Spleen (tissue), 11 donors: ENCODE data around the gene RANBP9. TPM values are rescaled to one million over a fixed set of nuclear protein-coding genes. Genes with fewer than 3 reads are reported as not detected.
A peak's percentile ranks its signal among the peaks of the same experiment; 100 is the strongest.

Source experiments
- DNase-seq: peaks from one replicate; pipeline ENCODE4 v3.0.0-alpha.2; 2020
- H3K27ac ChIP-seq, 8 donors: fragments of 200-600 bp; sonication (generic) in 7 of 8; 1 replicate in 4 of 8; 2 replicates in 4 of 8; pipeline versions ENCODE4 v1.5.0 to v1.8.0; 2016 to 2021; ENCODE audit warnings: inconsistent platforms in 4 of 8, mild to moderate bottlenecking in 4 of 8, moderate library complexity in 1 of 8
- H3K27me3 ChIP-seq, 7 donors: fragments of 200-600 bp; sonication (generic) in 6 of 7; replicated peaks in 1 of 7; 1 replicate in 4 of 7; 2 replicates in 3 of 7; pipeline versions ENCODE4 v1.5.0 to v1.8.0; 2016 to 2021; ENCODE audit warnings: inconsistent platforms in 3 of 7, mild to moderate bottlenecking in 1 of 7
- H3K36me3 ChIP-seq, 6 donors: fragments of 200-600 bp; sonication (generic) in 5 of 6; 1 replicate in 4 of 6; 2 replicates in 2 of 6; pipeline versions ENCODE4 v1.5.0 to v1.8.0; 2016 to 2021; ENCODE audit warnings: inconsistent platforms in 2 of 6
- H3K4me1 ChIP-seq, 6 donors: fragments of 200-600 bp; sonication (generic) in 5 of 6; 1 replicate in 3 of 6; 2 replicates in 3 of 6; pipeline versions ENCODE4 v1.5.0 to v1.8.0; 2016 to 2021; ENCODE audit warnings: inconsistent platforms in 3 of 6
- H3K4me3 ChIP-seq, 8 donors: fragments of 200-600 bp; sonication (generic) in 7 of 8; 1 replicate in 4 of 8; 2 replicates in 4 of 8; pipeline versions ENCODE4 v1.5.0 to v1.8.0; 2016 to 2021; ENCODE audit warnings: inconsistent platforms in 4 of 8, mild to moderate bottlenecking in 4 of 8, moderate library complexity in 2 of 8
- H3K9me3 ChIP-seq, 8 donors: fragments of 200-600 bp; sonication (generic) in 7 of 8; 1 replicate in 4 of 8; 2 replicates in 4 of 8; pipeline versions ENCODE4 v1.5.0 to v1.8.0; 2016 to 2021; ENCODE audit warnings: inconsistent platforms in 4 of 8
- POLR2A ChIP-seq, 3 donors: fragments of 450-650 bp; IDR thresholded peaks; one replicate each; pipeline ENCODE4 v1.5.1; 2017; ENCODE audit warnings: antibody characterized with exemption in 3 of 3, mild to moderate bottlenecking in 1 of 3
- POLR2AphosphoS5 ChIP-seq, 3 donors: sonication (generic); formaldehyde crosslinking; IDR thresholded peaks; one replicate each; pipeline ENCODE4 v1.5.1; 2017; ENCODE audit warnings: antibody characterized with exemption in 3 of 3
- WGBS, 5 donors: extraction: QIAGEN DNeasy Blood & Tissue Kit in 3 of 5; methylation state at CpG; one replicate each; pipeline versions ENCODE4 v1.1.5 to v1.1.7; 2013 to 2018; 5-methylcytosine and 5-hydroxymethylcytosine counted together
- intact Hi-C: fragments of 100-400 bp; cut with DNase I; formaldehyde crosslinking; loops from one replicate; pipeline ENCODE4 v1.15.0; 2023; ENCODE audit warnings: low total_unique reads
- polyA plus RNA-seq, 3 donors: library from polyadenylated mRNA; stranded (reverse); fragments of 200-250 nt; gene quantifications; one replicate each; pipeline ENCODE4 v1.2.1, GENCODE V29; 2013
- total RNA-seq, 7 donors: library from RNA; depleted of rRNA in 3 of 7; stranded (reverse); fragments of >200 nt in 3 of 7; fragmentation: NEBNext Ultra II Directional in 4 of 7; extraction: Animal tissue kit (Norgen Biotek cat#: 25700) in 4 of 7; gene quantifications; one replicate each; pipeline versions ENCODE4 v1.1.0 to v1.2.1, GENCODE V29; 2016 to 2021
- TF ChIP-seq, protein P1 (sequence below), 11 experiments: fragments of 200-600 bp in 7 of 11; fragments of 450-650 bp in 4 of 11; sonication (generic) in 4 of 11; IDR thresholded peaks in 8 of 11; conservative IDR thresholded peaks in 3 of 11; 1 replicate in 7 of 11; 2 replicates in 4 of 11; pipeline versions ENCODE4 v1.4.0 to v1.8.0; 2016 to 2021; ENCODE audit warnings: antibody characterized with exemption in 11 of 11, inconsistent platforms in 4 of 11, mild to moderate bottlenecking in 1 of 11
- donor health status: healthy with polysubstance abuse.
- donor health status: DM: no; HTN: no; CAD: no; lungs with moderate emphysema.
- donor health status: DM: no; HTN: no; CAD: no.
- donor health status: Bipolar disorder and iron deficiency.
- donor health status: healthy.
- donor health status: DM: no; HTN: no; CAD: no.
- donor health status: DM: yes; HTN: yes; CAD: no.

RANBP9 gene
- total and polyA plus RNA-seq, 10 donors: 13.4 to 41.8 (median 34.6) TPM

DNA sequence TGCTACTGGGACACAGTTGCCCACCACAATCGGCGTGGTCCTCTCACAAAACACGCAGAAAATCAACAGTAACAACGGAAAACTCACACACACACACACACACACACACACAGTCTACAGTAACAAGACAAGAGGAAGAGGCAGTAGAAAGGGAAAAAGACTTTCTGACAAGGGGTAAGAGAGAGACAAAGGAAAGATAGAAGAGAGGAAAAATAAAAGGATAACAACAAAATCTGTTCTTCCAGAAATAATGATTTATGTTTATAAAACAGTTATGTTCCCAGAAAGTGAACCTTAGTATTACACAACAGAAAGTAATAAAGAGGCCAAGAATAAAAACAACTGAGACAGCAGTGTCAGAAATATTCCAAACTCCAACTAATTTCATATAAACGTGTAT is 2.9 kb downstream of the RANBP9 start:
- peaks cover 18 to 84% (median 52%) of the 10 kb centered on the region in 6 donors for H3K4me1 ChIP-seq
- TF ChIP-seq, protein P1, sequence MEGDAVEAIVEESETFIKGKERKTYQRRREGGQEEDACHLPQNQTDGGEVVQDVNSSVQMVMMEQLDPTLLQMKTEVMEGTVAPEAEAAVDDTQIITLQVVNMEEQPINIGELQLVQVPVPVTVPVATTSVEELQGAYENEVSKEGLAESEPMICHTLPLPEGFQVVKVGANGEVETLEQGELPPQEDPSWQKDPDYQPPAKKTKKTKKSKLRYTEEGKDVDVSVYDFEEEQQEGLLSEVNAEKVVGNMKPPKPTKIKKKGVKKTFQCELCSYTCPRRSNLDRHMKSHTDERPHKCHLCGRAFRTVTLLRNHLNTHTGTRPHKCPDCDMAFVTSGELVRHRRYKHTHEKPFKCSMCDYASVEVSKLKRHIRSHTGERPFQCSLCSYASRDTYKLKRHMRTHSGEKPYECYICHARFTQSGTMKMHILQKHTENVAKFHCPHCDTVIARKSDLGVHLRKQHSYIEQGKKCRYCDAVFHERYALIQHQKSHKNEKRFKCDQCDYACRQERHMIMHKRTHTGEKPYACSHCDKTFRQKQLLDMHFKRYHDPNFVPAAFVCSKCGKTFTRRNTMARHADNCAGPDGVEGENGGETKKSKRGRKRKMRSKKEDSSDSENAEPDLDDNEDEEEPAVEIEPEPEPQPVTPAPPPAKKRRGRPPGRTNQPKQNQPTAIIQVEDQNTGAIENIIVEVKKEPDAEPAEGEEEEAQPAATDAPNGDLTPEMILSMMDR (IDR thresholded peaks at IDR 0.05 in 8 of 11, conservative IDR thresholded peaks at IDR 0.05 in 3 of 11): no peak
- TF ChIP-seq POLR2AphosphoS5 (IDR thresholded peaks at IDR 0.05) (no peak), POLR2A (IDR thresholded peaks at IDR 0.05) (no peak)
- intact Hi-C loops: no loop called here
- peaks cover 0 to 6% (median 0%) of the 10 kb centered on the region in 6 donors for H3K36me3 ChIP-seq
- no peak for DNase-seq
- H3K4me3 ChIP-seq: peak overlapping the region in 7 of 8 donors; percentile 66 to 84 (median 73)
- no peaks in the 10 kb centered on the region for H3K9me3 ChIP-seq
- peak overlapping the region in 7 of 8 donors; percentile 96 to 99 (median 97) for H3K27ac ChIP-seq
- WGBS, 5 donors: 1 to 10% (median 5%) methylated on average over 5 of the region's 5 CpGs
- H3K27me3 ChIP-seq: no peaks in the 10 kb centered on the region

DNA sequence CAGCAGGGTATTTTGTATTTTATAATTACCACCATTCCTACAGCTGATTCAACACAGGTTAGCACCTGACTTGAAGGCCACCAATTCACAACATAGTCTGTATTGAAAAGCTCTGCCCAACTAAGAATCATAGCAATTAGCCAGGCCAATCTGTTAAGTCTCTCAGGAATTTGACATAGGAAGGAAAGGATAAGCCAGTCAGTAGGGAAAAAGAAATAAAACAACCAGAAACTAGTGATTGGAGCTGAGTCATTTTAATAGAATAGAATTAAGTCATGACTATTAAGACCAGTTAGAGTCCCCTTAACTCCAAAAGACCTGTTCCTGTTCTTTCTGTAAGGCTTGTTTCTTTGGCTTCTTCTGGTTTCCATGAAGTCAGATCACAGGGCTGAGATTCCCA is 8.1 kb downstream of the RANBP9 start:
- TF ChIP-seq POLR2A (IDR thresholded peaks at IDR 0.05): no peak
- Histone ChIP-seq H3K4me3 (no peak overlapping the region), H3K27ac (peak overlapping the region in 1 of 8 donors; percentile 41), H3K27me3 (no peaks in the 10 kb centered on the region), H3K9me3 (no peaks in the 10 kb centered on the region), H3K36me3 (peaks cover 0 to 6% (median 0%) of the 10 kb centered on the region in 6 donors), H3K4me1 (peaks cover 11 to 99% (median 66%) of the 10 kb centered on the region in 6 donors)
- DNase-seq: no peak
- intact Hi-C loops: no loop called here

GRCh38 chr6:13702809-13703302 is 8.8 kb downstream of the RANBP9 start:
- Histone ChIP-seq H3K27me3 (no peaks in the 10 kb centered on the region), H3K27ac (peak overlapping the region in 2 of 8 donors; percentile 10 to 41), H3K4me1 (peaks cover 5 to 99% (median 66%) of the 10 kb centered on the region in 6 donors), H3K9me3 (no peaks in the 10 kb centered on the region), H3K36me3 (peaks cover 0 to 6% (median 0%) of the 10 kb centered on the region in 6 donors), H3K4me3 (no peak overlapping the region)
- TF ChIP-seq POLR2A (IDR thresholded peaks at IDR 0.05): no peak
- TF ChIP-seq POLR2AphosphoS5 (IDR thresholded peaks at IDR 0.05): no peak
- TF ChIP-seq, protein P1 (IDR thresholded peaks at IDR 0.05 in 8 of 11, conservative IDR thresholded peaks at IDR 0.05 in 3 of 11): no peak
- no peak for DNase-seq
- intact Hi-C loops: no loop called here
- 24 to 52% (median 37%) methylated on average over 4 of the region's 4 CpGs for WGBS, 5 donors

- H3K9me3 ChIP-seq: no peaks in the 10 kb centered on the region
- 91 to 99% (median 95%) methylated on average over 3 of the region's 3 CpGs for WGBS, 5 donors
Observed at GRCh38 chr6:13700232-13700631, 11.4 kb downstream of the RANBP9 start.

More at GRCh38 chr6:13700232-13700631, 11.4 kb downstream of the RANBP9 start:
- intact Hi-C loops: no loop called here
- no peak overlapping the region for H3K4me3 ChIP-seq
- H3K4me1 ChIP-seq: peaks cover 20 to 100% (median 85%) of the 10 kb centered on the region in 6 donors
- H3K27me3 ChIP-seq: no peaks in the 10 kb centered on the region
- H3K36me3 ChIP-seq: peaks cover 0 to 11% (median 0%) of the 10 kb centered on the region in 6 donors
- TF ChIP-seq POLR2AphosphoS5 (IDR thresholded peaks at IDR 0.05): no peak
- TF ChIP-seq, protein P1 (IDR thresholded peaks at IDR 0.05 in 8 of 11, conservative IDR thresholded peaks at IDR 0.05 in 3 of 11): no peak
- TF ChIP-seq POLR2A (IDR thresholded peaks at IDR 0.05): no peak
- H3K27ac ChIP-seq: no peak overlapping the region
- DNase-seq: no peak
